ENCODE measurements around the gene STX8. TPM values are rescaled to one million over a fixed set of nuclear protein-coding genes. Genes with fewer than 3 reads are reported as not detected.

STX8 gene
- total RNA-seq, 1 experiment from 2014 or later: 49.0 TPM

- no TSS peak for BruUV-seq (replicated peaks)
- DNase-seq (ENCODE audit: unreplicated experiment): no peak
- Mint-ChIP-seq H3K9me3 (ENCODE audit: unreplicated experiment) (no peaks in the 10 kb centered on the region), H3K27ac (ENCODE audit: low read depth, unreplicated experiment) (no peak overlapping the region), H3K4me1 (ENCODE audit: insufficient read depth, unreplicated experiment) (no peaks in the 10 kb centered on the region), H3K27me3 (ENCODE audit: insufficient read depth, unreplicated experiment) (no peaks in the 10 kb centered on the region), H3K36me3 (ENCODE audit: insufficient read depth, unreplicated experiment) (no peaks in the 10 kb centered on the region), H3K4me3 (ENCODE audit: unreplicated experiment) (no peak overlapping the region)
- ChIA-PET POLR2A (no interaction called here), CTCF (interaction anchor here (0.7 to 1.3 kb wide), 2 partner anchors 157 to 236 kb away, joined by 3 to 4 read pairs; no protein-coding TSS in a partner anchor)
- intact Hi-C loops (cut with micrococcal nuclease): no loop called here
- TF ChIP-seq, protein P1, sequence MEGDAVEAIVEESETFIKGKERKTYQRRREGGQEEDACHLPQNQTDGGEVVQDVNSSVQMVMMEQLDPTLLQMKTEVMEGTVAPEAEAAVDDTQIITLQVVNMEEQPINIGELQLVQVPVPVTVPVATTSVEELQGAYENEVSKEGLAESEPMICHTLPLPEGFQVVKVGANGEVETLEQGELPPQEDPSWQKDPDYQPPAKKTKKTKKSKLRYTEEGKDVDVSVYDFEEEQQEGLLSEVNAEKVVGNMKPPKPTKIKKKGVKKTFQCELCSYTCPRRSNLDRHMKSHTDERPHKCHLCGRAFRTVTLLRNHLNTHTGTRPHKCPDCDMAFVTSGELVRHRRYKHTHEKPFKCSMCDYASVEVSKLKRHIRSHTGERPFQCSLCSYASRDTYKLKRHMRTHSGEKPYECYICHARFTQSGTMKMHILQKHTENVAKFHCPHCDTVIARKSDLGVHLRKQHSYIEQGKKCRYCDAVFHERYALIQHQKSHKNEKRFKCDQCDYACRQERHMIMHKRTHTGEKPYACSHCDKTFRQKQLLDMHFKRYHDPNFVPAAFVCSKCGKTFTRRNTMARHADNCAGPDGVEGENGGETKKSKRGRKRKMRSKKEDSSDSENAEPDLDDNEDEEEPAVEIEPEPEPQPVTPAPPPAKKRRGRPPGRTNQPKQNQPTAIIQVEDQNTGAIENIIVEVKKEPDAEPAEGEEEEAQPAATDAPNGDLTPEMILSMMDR (IDR thresholded peaks at IDR 0.05; ENCODE audit: unreplicated experiment): no peak
These were observed 344.8 kb downstream of the STX8 start for GRCh38 chr17:9230861-9231260.

GRCh38 chr17:9230346-9230745 lies 345.3 kb downstream of the STX8 start:
- DNase-seq (ENCODE audit: unreplicated experiment): no peak
- TF ChIP-seq, protein P1 (IDR thresholded peaks at IDR 0.05; ENCODE audit: unreplicated experiment): no peak
- ChIA-PET POLR2A (no interaction called here), CTCF (interaction anchor here (0.7 to 1.3 kb wide), 4 partner anchors 9 to 235 kb away, joined by 3 to 4 read pairs (median 3); no protein-coding TSS in a partner anchor)
- no peaks in the 10 kb centered on the region for H3K27me3 Mint-ChIP-seq (ENCODE audit: insufficient read depth, unreplicated experiment)
- H3K9me3 Mint-ChIP-seq (ENCODE audit: unreplicated experiment): no peaks in the 10 kb centered on the region
- no peak overlapping the region for H3K4me3 Mint-ChIP-seq (ENCODE audit: unreplicated experiment)
- H3K36me3 Mint-ChIP-seq (ENCODE audit: insufficient read depth, unreplicated experiment): no peaks in the 10 kb centered on the region
- H3K4me1 Mint-ChIP-seq (ENCODE audit: insufficient read depth, unreplicated experiment): no peaks in the 10 kb centered on the region
- no peak overlapping the region for H3K27ac Mint-ChIP-seq (ENCODE audit: low read depth, unreplicated experiment)
- BruUV-seq (replicated peaks): no TSS peak
- intact Hi-C loops (cut with micrococcal nuclease): no loop called here

GRCh38 chr17:9229826-9230201 lies 345.8 kb downstream of the STX8 start:
- no peak overlapping the region for H3K27ac Mint-ChIP-seq (ENCODE audit: low read depth, unreplicated experiment)
- ChIA-PET POLR2A (interaction anchor here (0.6 kb wide), 1 partner anchor 13 kb away, joined by 3 read pairs; no protein-coding TSS in a partner anchor), CTCF (interaction anchor here (0.8 to 1.0 kb wide), 2 partner anchors 8 to 10 kb away, joined by 3 read pairs; no protein-coding TSS in a partner anchor)
- no TSS peak for BruUV-seq (replicated peaks)
- TF ChIP-seq, protein P1 (IDR thresholded peaks at IDR 0.05; ENCODE audit: unreplicated experiment): no peak
- no peak for DNase-seq (ENCODE audit: unreplicated experiment)
- no peaks in the 10 kb centered on the region for H3K27me3 Mint-ChIP-seq (ENCODE audit: insufficient read depth, unreplicated experiment)
- intact Hi-C loops (cut with micrococcal nuclease): no loop called here
- H3K9me3 Mint-ChIP-seq (ENCODE audit: unreplicated experiment): no peaks in the 10 kb centered on the region
- H3K36me3 Mint-ChIP-seq (ENCODE audit: insufficient read depth, unreplicated experiment): no peaks in the 10 kb centered on the region
- no peaks in the 10 kb centered on the region for H3K4me1 Mint-ChIP-seq (ENCODE audit: insufficient read depth, unreplicated experiment)
- H3K4me3 Mint-ChIP-seq (ENCODE audit: unreplicated experiment): no peak overlapping the region

DNA sequence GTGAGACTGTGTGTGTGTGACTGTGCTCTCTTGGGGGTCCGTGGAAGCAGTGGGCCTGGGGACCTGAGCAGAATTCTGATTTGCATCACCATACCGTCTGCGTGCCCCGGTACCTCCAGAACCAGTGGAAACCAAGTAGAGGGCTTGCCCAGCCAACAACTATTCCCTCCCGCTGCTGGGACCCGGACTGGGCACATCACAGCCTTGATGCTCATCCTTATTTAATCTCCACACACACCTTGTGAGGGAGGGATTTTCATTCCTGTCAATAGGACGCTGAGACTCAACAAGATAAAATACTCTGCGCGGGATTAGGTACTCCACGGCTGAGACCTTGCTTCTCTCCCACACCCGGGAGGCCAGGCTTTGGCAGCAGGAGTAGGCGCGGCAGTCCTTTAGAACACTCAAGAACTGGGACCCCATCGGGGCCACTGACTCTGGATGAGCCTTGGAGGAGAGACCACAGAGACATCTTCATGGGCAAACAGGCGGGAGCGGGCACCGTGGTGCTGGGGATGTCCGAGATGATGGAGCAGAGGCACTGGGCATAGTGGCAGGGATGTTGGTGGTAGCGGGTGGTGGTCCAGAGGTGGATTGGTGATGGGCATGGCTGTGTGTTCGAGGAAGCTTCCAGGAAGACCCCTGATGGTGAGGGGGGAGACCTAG lies 346.3 kb downstream of the STX8 start:
- no peaks in the 10 kb centered on the region for H3K9me3 Mint-ChIP-seq (ENCODE audit: unreplicated experiment)
- DNase-seq (ENCODE audit: unreplicated experiment): no peak
- intact Hi-C loops (cut with micrococcal nuclease): no loop called here
- H3K27me3 Mint-ChIP-seq (ENCODE audit: insufficient read depth, unreplicated experiment): no peaks in the 10 kb centered on the region
- TF ChIP-seq, protein P1 (IDR thresholded peaks at IDR 0.05; ENCODE audit: unreplicated experiment): no peak
- CTCF ChIA-PET: interaction anchor here (0.8 to 1.0 kb wide), 2 partner anchors 8 to 10 kb away, joined by 3 read pairs; no protein-coding TSS in a partner anchor
- no peak overlapping the region for H3K27ac Mint-ChIP-seq (ENCODE audit: low read depth, unreplicated experiment)
- H3K4me1 Mint-ChIP-seq (ENCODE audit: insufficient read depth, unreplicated experiment): no peaks in the 10 kb centered on the region
- no peak overlapping the region for H3K4me3 Mint-ChIP-seq (ENCODE audit: unreplicated experiment)
- BruUV-seq (replicated peaks): no TSS peak
- no peaks in the 10 kb centered on the region for H3K36me3 Mint-ChIP-seq (ENCODE audit: insufficient read depth, unreplicated experiment)
- POLR2A ChIA-PET: interaction anchor here (0.6 kb wide), 1 partner anchor 12 kb away, joined by 3 read pairs; no protein-coding TSS in a partner anchor

Data from MCF 10A (cell line).